IPS DF 4.7 (cell line): ENCODE measurements around the gene BCAT1.

Source experiments
- DNase-seq: peaks from one replicate; pipeline ENCODE4 v3.0.0-alpha.2; 2013; ENCODE audit warnings: low spot score; ENCODE audit errors: extremely low read depth

The BCAT1 gene

GRCh38 chr12:24948757-24949722, at the start of gene BCAT1:
BCAT1 (minus strand) TSS chr12:24949101; CDS start chr12:24948932, 169 bp downstream.
- no peak for DNase-seq

GRCh38 chr12:24997970-24998582, 49.2 kb upstream of the BCAT1 start:
- no peak for DNase-seq

- DNase-seq = no peak
These were observed 48.6 kb upstream of the BCAT1 start for GRCh38 chr12:24997496-24997895.

- DNase-seq = no peak
These were observed 47.9 kb upstream of the BCAT1 start for GRCh38 chr12:24996820-24997219.

- DNase-seq = no peak
These were observed 47.3 kb upstream of the BCAT1 start for GRCh38 chr12:24996102-24996797.

- no peak for DNase-seq
These were observed 44.9 kb upstream of the BCAT1 start for GRCh38 chr12:24993793-24994192.

- DNase-seq = peak; percentile 28
These were observed 42.5 kb upstream of the BCAT1 start for GRCh38 chr12:24991209-24992049.

- DNase-seq = no peak
These were observed 40.3 kb upstream of the BCAT1 start for GRCh38 chr12:24989216-24989615.

- DNase-seq = no peak
These were observed 33.3 kb upstream of the BCAT1 start for GRCh38 chr12:24982250-24982649.

GRCh38 chr12:24979976-24980730, 31.3 kb upstream of the BCAT1 start:
- DNase-seq = no peak

GRCh38 chr12:24979329-24979728, 30.4 kb upstream of the BCAT1 start:
- no peak for DNase-seq

GRCh38 chr12:24977711-24978110, 28.8 kb upstream of the BCAT1 start:
- DNase-seq = no peak

- no peak for DNase-seq
These were observed 28.2 kb upstream of the BCAT1 start for GRCh38 chr12:24977060-24977459.

GRCh38 chr12:24975425-24975824, 26.5 kb upstream of the BCAT1 start:
- DNase-seq = no peak

GRCh38 chr12:24974216-24974615, 25.3 kb upstream of the BCAT1 start:
- DNase-seq = no peak

GRCh38 chr12:24972078-24972477, 23.2 kb upstream of the BCAT1 start:
- DNase-seq = no peak

- no peak for DNase-seq
These were observed 21.3 kb upstream of the BCAT1 start for GRCh38 chr12:24970177-24970576.

GRCh38 chr12:24966951-24967564, 18.2 kb upstream of the BCAT1 start:
- DNase-seq = no peak

GRCh38 chr12:24964342-24964741, 15.4 kb upstream of the BCAT1 start:
- DNase-seq = no peak
